ENCODE results near the gene EGFLAM. TPM values are rescaled to one million over a fixed set of nuclear protein-coding genes. Genes with fewer than 3 reads are reported as not detected.

EGFLAM gene
- total RNA-seq, 1 experiment from 2014 or later, result 0.33 TPM

DNA sequence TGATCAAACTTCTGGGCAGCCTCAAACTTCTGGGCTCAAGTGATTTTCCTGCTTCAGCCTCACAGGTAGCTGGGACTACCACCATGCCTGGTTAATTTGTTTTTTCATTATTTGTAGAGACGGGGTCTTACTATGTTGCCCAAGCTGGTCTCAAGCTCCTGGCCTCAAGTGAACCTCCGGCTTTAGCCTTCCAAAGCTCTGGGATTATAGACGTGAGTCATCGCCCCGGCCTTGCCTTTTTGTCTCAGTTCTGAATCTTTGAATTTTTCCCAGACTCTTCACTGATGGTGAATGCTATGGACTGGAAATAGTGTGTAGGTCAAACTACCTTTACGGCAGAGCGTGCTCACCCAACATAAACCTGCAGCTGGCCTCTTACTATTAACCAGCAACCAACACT, 32.3 kb upstream of the EGFLAM start:
- no peak overlapping the region for H4K8ac ChIP-seq (replicated peaks; ENCODE audit: insufficient read length, low read depth, low read length)
- Mint-ChIP-seq H3K27me3 (ENCODE audit: low read depth) (peaks cover 2% of the 10 kb centered on the region), H3K27ac (no peak overlapping the region), H3K4me3 (no peak overlapping the region), H3K9me3 (peaks cover 2 to 5% of the 10 kb centered on the region in 2 experiments; a peak in 3 of 5 replicates), H3K36me3 (ENCODE audit: insufficient read depth in 1 of 3, low read depth in 3 of 3) (no peaks in the 10 kb centered on the region), H3K4me1 (no peaks in the 10 kb centered on the region)
- H4K5ac ChIP-seq (ENCODE audit: insufficient read length, low read depth, low read length), result no peak overlapping the region
- DNase-seq, result no peak
- H2BK5ac ChIP-seq (ENCODE audit: insufficient read length, low read length), result no peak overlapping the region
- H3K14ac ChIP-seq (ENCODE audit: insufficient read depth, low read length), result no peak overlapping the region
- no peak overlapping the region for H3K27ac ChIP-seq (ENCODE audit: insufficient read length, low read depth, low read length)
- no peak overlapping the region for H3K18ac ChIP-seq (ENCODE audit: insufficient read length, low read depth, low read length)
- no peak overlapping the region for H2AK5ac ChIP-seq (ENCODE audit: insufficient read length, low read length)
- H2BK15ac ChIP-seq (ENCODE audit: low read depth, low read length), result no peak overlapping the region
- H3K27me3 ChIP-seq (ENCODE audit: insufficient read depth, low read length), result no peaks in the 10 kb centered on the region
- H3K79me2 ChIP-seq (ENCODE audit: insufficient read depth, low read length), result no peaks in the 10 kb centered on the region
- TF ChIP-seq, protein P1, sequence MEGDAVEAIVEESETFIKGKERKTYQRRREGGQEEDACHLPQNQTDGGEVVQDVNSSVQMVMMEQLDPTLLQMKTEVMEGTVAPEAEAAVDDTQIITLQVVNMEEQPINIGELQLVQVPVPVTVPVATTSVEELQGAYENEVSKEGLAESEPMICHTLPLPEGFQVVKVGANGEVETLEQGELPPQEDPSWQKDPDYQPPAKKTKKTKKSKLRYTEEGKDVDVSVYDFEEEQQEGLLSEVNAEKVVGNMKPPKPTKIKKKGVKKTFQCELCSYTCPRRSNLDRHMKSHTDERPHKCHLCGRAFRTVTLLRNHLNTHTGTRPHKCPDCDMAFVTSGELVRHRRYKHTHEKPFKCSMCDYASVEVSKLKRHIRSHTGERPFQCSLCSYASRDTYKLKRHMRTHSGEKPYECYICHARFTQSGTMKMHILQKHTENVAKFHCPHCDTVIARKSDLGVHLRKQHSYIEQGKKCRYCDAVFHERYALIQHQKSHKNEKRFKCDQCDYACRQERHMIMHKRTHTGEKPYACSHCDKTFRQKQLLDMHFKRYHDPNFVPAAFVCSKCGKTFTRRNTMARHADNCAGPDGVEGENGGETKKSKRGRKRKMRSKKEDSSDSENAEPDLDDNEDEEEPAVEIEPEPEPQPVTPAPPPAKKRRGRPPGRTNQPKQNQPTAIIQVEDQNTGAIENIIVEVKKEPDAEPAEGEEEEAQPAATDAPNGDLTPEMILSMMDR (conservative IDR thresholded peaks at IDR 0.05), result no peak
- H3K56ac ChIP-seq (ENCODE audit: insufficient read length, low read depth, low read length), result no peak overlapping the region
- no peak overlapping the region for H2AFZ ChIP-seq (ENCODE audit: low read length)
- no peak overlapping the region for H2BK12ac ChIP-seq (ENCODE audit: insufficient read length, low read depth, low read length)
- no CpG with 5 or more reads among the region's 7 CpGs for WGBS (ENCODE audit: extremely low coverage, insufficient read length, low lambda C conversion rate)
- H3K23ac ChIP-seq (ENCODE audit: insufficient read length, low read depth, low read length), result no peak overlapping the region
- H3K9ac ChIP-seq (ENCODE audit: extremely low read depth, insufficient read length, low read length), result no peak overlapping the region
- H3K4me1 ChIP-seq (ENCODE audit: insufficient read depth, low read length), result no peaks in the 10 kb centered on the region
- no peaks in the 10 kb centered on the region for H3K23me2 ChIP-seq (ENCODE audit: insufficient read length, low read depth, low read length, poor library complexity, severe bottlenecking)
- H3K9me3 ChIP-seq (ENCODE audit: control insufficient read depth, low read depth, low read length), result no peaks in the 10 kb centered on the region
- no peak overlapping the region for H3K4ac ChIP-seq (ENCODE audit: low read depth, low read length)
- no peaks in the 10 kb centered on the region for H3K79me1 ChIP-seq (ENCODE audit: insufficient read depth, low read depth, low read length, poor library complexity, severe bottlenecking)
- H4K91ac ChIP-seq (ENCODE audit: insufficient read length, low read depth, low read length), result no peak overlapping the region
- H3K4me2 ChIP-seq (ENCODE audit: insufficient read depth, insufficient read length, low read length), result no peak overlapping the region
- H2BK120ac ChIP-seq (ENCODE audit: low read depth, low read length, poor library complexity, severe bottlenecking), result no peak overlapping the region
- no peak overlapping the region for H2BK20ac ChIP-seq (ENCODE audit: low read depth, low read length, poor library complexity, severe bottlenecking)
- H4K20me1 ChIP-seq (ENCODE audit: control insufficient read depth, insufficient read depth, insufficient read length), result no peaks in the 10 kb centered on the region
- H3T11ph ChIP-seq (ENCODE audit: low read length), result no peak overlapping the region
